Umbilical cord (tissue), 2 donors: ENCODE results near the gene ADIPOR2. TPM values are rescaled to one million over a fixed set of nuclear protein-coding genes. Genes with fewer than 3 reads are reported as not detected.
"Not testable (repeated sequence)": the region's sequence is repeated elsewhere in the genome, so short reads cannot be mapped to it uniquely, and the experiment has no call there.

ENCODE experiments used
- DNase-seq: peaks from one replicate; pipeline ENCODE4 v3.0.0-alpha.2; 2015; ENCODE audit warnings: low spot score
- total RNA-seq: library from RNA; depleted of rRNA; stranded (reverse); fragments of >200 nt; gene quantifications from one replicate; pipeline ENCODE4 v1.2.3, GENCODE V29; 2014; ENCODE audit warnings: low replicate concordance; ENCODE audit not compliant: insufficient read depth

Gene ADIPOR2
- total RNA-seq, 1 donor from 2014 or later: 25.8 TPM

- peak; percentile 85 for DNase-seq
Observed at GRCh38 chr12:1812650-1813302, 121.9 kb downstream of the ADIPOR2 start.

- DNase-seq: no peak
Observed at GRCh38 chr12:1814266-1814665, 123.4 kb downstream of the ADIPOR2 start.

- DNase-seq: no peak
Observed at GRCh38 chr12:1815108-1815507, 124.2 kb downstream of the ADIPOR2 start.

- DNase-seq: peak; percentile 60
Observed at GRCh38 chr12:1815814-1816729, 125.2 kb downstream of the ADIPOR2 start.

- DNase-seq: no peak
Observed at GRCh38 chr12:1816730-1817348, 126.0 kb downstream of the ADIPOR2 start.

- DNase-seq: not testable (repeated sequence)
Observed at GRCh38 chr12:1817928-1818327, 127.1 kb downstream of the ADIPOR2 start.

- no peak for DNase-seq
Observed at GRCh38 chr12:1819050-1819449, 128.2 kb downstream of the ADIPOR2 start.

- DNase-seq: no peak
Observed at GRCh38 chr12:1819571-1819970, 128.7 kb downstream of the ADIPOR2 start.

GRCh38 chr12:1820191-1820895 lies 129.5 kb downstream of the ADIPOR2 start, which contains the start of gene LRTM2:
TSS of gene LRTM2 (plus strand) at chr12:1820565. CDS start at chr12:1828149, 7,584 bp downstream.
- no peak for DNase-seq

- no peak for DNase-seq
Observed at GRCh38 chr12:1820896-1821291, 130.0 kb downstream of the ADIPOR2 start.

GRCh38 chr12:1821805-1822204 lies 130.9 kb downstream of the ADIPOR2 start:
- DNase-seq: no peak

GRCh38 chr12:1822699-1823098 lies 131.8 kb downstream of the ADIPOR2 start:
- DNase-seq: no peak

- no peak for DNase-seq
Observed at GRCh38 chr12:1823237-1823636, 132.4 kb downstream of the ADIPOR2 start.

- no peak for DNase-seq
Observed at GRCh38 chr12:1825382-1826102, 134.7 kb downstream of the ADIPOR2 start.

- no peak for DNase-seq
Observed at GRCh38 chr12:1826401-1826800, 135.5 kb downstream of the ADIPOR2 start.

GRCh38 chr12:1826867-1827705 lies 136.2 kb downstream of the ADIPOR2 start:
- no peak for DNase-seq

GRCh38 chr12:1827826-1828805 lies 137.2 kb downstream of the ADIPOR2 start:
- no peak for DNase-seq

- DNase-seq: no peak
Observed at GRCh38 chr12:1828856-1829255, 138.0 kb downstream of the ADIPOR2 start.
